Amniotic stem cell (primary cell): ENCODE data around the gene PSMA5.

ENCODE experiments used
- DNase-seq: peaks from one replicate; lab custom pipeline; 2025; lab: John Stamatoyannopoulos, UW

The PSMA5 gene

DNA sequence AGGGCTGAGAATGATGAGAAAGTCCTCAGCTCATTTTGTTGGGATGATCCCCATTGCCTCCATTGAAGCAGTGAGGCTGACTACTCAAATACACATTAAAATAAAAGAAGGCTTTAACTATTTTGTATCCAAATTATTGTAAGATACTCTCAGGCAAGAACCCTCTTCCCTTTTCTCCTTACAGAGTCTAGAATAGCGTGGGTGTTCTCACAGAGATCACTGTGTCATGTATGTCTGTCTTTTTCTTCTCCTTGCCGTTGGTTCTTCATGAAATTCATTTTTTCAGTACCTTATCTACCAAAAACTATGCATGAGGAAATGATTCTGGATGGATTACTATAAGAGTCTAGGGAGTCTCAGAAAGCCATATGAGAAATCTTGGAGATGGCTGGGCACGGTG lies 58.6 kb downstream of the PSMA5 start:
- no peak for DNase-seq

DNA sequence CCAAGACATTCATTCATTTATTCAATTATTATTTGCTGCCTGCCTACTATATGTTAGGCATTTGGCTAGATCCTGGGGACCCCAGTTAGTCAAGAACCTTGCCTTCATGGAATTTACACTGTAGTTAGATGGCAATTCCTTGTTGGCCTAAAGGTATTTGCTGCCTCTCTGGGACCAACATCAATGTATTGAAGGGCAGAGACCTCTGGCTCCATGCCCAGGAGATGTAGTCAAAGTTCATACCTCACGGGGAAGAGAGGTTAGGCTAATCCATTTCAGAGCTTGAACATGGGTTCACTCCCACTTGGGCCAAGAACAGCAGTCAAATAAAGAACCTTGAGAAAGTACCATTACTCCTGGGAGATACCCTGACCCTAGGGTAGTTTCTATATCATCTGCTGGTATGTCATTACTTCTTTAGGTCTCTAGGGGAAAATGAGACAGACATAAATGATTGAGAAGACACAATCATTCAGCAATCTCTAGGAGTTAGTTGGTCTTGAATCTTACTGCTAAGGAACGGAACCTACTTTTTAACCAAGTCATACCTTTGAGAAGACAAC lies 60.5 kb downstream of the PSMA5 start:
- DNase-seq = no peak

DNA sequence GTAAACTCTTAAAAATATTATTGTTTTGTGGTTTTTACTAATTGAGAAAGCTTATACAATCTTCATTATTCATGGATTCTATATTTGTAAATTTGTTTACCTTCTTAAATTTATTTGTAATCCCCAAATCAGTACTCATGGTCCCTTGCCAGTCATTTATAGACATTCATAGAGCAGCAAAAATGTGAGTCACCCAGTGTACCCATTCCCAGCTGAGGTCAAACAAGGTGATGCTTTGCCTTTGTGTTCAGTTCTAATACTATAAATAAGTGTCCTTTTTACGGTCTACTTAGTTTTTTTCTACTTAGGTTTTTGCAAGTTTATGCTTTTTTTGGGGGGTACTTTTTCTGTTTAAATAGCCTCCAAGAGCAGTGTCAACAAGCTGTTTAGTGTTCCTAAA lies 64.6 kb downstream of the PSMA5 start:
- DNase-seq = no peak

DNA sequence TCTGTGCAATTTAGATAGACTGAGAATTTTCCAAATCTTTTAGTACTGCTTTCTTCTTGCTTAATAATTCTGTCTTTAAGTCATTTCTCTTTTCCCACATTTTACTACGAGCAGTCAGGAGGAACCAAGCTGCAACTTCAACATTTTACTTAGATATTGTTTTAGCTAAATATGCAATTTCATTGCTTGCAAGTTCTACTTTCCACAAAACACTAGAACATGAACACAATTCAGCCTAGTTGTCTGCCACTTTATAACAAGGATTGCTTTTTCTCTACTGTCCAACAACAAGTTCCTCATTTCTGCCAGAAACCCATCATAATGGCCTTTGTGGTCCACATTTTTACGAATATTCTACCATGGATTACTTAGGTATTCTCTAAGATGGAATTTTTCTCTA lies 65.2 kb downstream of the PSMA5 start:
- no peak for DNase-seq

DNA sequence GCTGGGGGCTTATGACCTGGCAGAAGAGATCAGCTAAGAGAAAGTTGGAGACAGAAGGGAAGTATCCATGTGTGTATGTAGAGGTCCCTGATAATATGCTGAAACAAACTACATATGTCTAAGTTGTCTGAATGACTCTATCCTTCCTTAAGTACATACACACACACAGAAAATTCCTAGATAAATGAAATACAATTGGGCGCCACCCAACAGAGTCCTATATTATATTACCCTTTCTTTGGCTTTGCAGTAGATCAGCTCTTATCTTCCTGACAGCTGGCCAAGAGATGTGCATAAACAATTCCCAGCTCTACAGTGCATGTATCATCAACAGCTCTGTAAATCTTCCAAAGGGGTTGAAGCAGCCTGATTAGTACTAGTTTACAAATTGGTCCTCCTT lies 68.6 kb downstream of the PSMA5 start:
- DNase-seq = no peak

DNA sequence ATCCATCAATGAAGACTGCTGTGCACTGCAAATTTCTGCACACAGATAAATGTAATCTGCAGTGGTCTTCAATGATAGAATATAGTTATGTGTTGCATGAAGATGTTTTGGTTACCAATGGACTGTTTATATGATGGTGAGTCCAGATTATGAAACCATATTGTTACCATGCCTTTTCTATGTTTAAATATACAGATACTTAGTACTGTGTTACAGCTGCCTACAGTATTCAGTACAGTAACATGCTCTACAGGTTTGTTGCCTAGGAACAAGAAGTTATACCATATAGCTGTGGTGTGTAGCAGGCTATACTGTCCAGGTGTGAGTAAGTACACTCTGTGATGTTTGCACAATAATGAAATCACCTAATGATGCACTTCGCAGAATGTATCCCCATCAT lies 69.3 kb downstream of the PSMA5 start:
- DNase-seq = no peak

DNA sequence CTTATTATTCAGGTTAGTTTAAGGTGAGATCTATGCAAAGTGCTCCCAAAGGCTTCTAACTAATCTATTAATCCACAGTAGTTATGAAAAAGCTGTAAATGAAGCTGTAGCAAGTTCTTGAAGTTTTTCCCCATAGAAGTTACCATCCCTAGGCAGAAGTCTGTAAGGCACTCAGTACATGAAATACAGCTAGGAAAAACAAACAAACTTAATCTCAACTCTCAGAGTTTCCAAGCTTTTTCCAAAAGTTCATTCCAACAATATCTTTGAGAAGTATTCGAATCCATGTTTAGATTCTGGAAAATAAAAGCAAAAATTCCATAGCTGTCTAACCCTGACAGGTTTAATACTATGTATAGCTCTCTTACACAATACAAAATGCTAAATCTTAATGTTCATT lies 69.7 kb downstream of the PSMA5 start:
- no peak for DNase-seq

DNA sequence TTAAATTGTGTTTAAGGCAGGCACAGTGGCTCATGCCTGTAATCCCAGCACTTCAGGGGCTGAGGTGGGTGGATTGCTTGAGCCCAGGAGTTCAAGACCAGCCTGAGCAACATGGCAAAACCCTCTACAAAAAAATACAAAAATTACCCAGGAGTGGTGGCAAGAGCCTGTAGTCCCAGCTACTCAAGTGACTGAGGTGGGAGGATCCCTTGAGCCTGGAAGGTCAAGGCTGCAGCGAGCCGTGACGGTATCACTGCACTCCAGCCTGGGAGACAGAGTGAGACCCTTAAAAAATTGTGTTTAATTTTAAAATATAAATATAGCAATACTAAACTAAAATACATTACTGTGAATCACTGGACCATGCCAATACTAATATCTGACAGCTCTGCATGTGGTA lies 71.3 kb downstream of the PSMA5 start:
- no peak for DNase-seq

DNA sequence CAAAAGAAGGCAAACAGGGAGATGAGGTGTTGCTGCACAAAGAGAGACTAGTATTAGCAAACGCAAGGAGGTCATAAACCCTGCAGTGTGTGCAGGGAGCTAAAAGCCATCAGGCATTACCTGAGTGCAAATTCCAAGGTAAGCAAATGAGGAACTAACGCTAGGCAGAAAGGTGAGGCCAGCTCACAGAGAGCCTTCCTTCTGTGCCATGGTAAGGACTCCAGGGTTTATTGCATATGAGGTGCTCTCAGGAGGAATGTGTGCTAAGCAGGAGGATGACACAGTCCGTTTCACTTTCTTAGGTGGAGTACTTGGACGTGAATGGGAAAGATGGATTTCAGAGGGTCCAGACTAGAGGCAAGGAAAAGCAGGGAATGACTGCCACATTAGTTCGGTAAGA lies 74.8 kb downstream of the PSMA5 start:
- DNase-seq = no peak

DNA sequence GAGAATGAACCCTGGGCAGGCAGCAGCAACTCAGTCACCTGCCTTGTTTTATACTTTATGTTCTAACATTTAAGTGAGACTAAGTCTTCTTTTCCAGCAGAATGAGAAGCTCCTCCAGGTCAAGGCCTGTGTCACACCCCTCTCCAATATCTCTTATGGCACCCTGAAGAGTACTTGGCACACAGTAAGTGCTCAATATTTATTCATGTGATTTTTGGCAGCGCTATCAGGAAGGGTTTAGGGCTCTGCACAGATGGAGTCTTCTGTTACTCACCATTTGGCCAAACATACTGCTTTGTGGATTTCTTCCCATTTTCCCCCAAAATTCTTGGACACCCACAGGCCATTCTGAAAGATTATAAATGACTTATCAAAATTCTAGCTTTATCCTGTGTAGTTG lies 75.6 kb downstream of the PSMA5 start:
- DNase-seq = no peak

DNA sequence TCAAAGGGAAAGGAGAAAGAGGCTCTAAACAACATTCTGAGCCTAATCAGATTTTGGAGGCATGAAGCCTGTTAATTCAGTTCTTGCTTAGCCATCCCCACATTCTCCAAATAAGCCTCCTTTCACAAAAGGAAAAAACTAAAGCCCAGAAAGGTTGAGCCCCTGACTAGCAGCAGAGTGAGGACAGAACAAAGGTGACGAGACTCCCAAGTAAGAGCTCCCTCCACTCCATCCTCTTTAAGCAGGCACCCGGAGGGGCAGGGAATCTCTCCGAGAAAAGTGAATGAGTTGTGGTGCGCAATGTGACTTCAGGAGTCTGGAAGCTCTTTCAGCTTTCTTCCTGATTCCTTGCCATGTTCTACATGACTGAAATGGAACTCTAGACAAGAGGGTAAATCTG lies 76.1 kb downstream of the PSMA5 start:
- DNase-seq = no peak
